Thymus (tissue), 11 donors: ENCODE data around the gene ZNRF2. TPM values are rescaled to one million over a fixed set of nuclear protein-coding genes. Genes with fewer than 3 reads are reported as not detected.
A peak's percentile ranks its signal among the peaks of the same experiment; 100 is the strongest.

Experiments
- DNase-seq, 9 donors: peaks; one replicate each; pipeline ENCODE4 v3.0.0-alpha.2; 2013; ENCODE audit warnings: low spot score in 9 of 9, low read depth in 6 of 9, missing footprints in 1 of 9
- H3K27ac ChIP-seq, 2 donors: one replicate each; pipeline ENCODE4 v1.5.1; 2013; ENCODE audit warnings: control low read depth in 1 of 2, low read depth in 1 of 2, low read length in 1 of 2, mild to moderate bottlenecking in 1 of 2, moderate library complexity in 1 of 2
- H3K27me3 ChIP-seq, 2 donors: one replicate each; pipeline ENCODE4 v1.5.1; 2013; ENCODE audit warnings: low read length in 1 of 2; ENCODE audit not compliant: control insufficient read depth in 2 of 2, insufficient read depth in 1 of 2
- H3K36me3 ChIP-seq, 2 donors: one replicate each; pipeline ENCODE4 v1.5.1; 2013; ENCODE audit warnings: low read length in 1 of 2, mild to moderate bottlenecking in 1 of 2, moderate library complexity in 1 of 2; ENCODE audit not compliant: control insufficient read depth in 2 of 2, insufficient read depth in 2 of 2
- H3K4me1 ChIP-seq, 2 donors: one replicate each; pipeline ENCODE4 v1.5.1; 2013; ENCODE audit warnings: low read length in 2 of 2; ENCODE audit not compliant: control insufficient read depth in 2 of 2, insufficient read depth in 2 of 2
- H3K4me3 ChIP-seq, 2 donors: one replicate each; pipeline ENCODE4 v1.5.1; 2013; ENCODE audit warnings: low read length in 2 of 2, control low read depth in 1 of 2, mild to moderate bottlenecking in 1 of 2
- H3K9me3 ChIP-seq, 2 donors: one replicate each; pipeline ENCODE4 v1.5.1; 2013; ENCODE audit warnings: low read length in 1 of 2, mild to moderate bottlenecking in 1 of 2; ENCODE audit not compliant: control insufficient read depth in 2 of 2, insufficient read depth in 1 of 2
- WGBS: extraction: QIAGEN DNeasy Blood & Tissue Kit; methylation state at CpG from one replicate; pipeline ENCODE4 v1.1.7; 2013; 5-methylcytosine and 5-hydroxymethylcytosine counted together
- polyA plus RNA-seq: library from polyadenylated mRNA; stranded (reverse); fragments of 200-250 nt; gene quantifications from one replicate; pipeline ENCODE4 v1.2.3, GENCODE V29; 2013
- total RNA-seq: library from RNA; stranded (reverse); fragments of 120-200 nt; gene quantifications from one replicate; pipeline ENCODE4 v1.2.4, GENCODE V29; 2013
- donor health status: healthy.

Gene ZNRF2
- total and polyA plus RNA-seq, 2 donors, result 10.5 to 12.8 TPM

- no peak overlapping the region for H3K27ac ChIP-seq
- no peaks in the 10 kb centered on the region for H3K36me3 ChIP-seq
- H3K4me3 ChIP-seq, result no peak overlapping the region
- no peaks in the 10 kb centered on the region for H3K9me3 ChIP-seq
- no peaks in the 10 kb centered on the region for H3K4me1 ChIP-seq
- H3K27me3 ChIP-seq, result no peaks in the 10 kb centered on the region
- DNase-seq, result no peak
- WGBS, result 98% methylated on average over 3 of the region's 3 CpGs
These were observed 105.4 kb downstream of the ZNRF2 start for GRCh38 chr7:30389791-30390190.

GRCh38 chr7:30390736-30391636, 106.6 kb downstream of the ZNRF2 start:
- WGBS, result 97% methylated on average over 8 of the region's 8 CpGs
- H3K27ac ChIP-seq, result no peak overlapping the region
- H3K4me3 ChIP-seq, result no peak overlapping the region

DNA sequence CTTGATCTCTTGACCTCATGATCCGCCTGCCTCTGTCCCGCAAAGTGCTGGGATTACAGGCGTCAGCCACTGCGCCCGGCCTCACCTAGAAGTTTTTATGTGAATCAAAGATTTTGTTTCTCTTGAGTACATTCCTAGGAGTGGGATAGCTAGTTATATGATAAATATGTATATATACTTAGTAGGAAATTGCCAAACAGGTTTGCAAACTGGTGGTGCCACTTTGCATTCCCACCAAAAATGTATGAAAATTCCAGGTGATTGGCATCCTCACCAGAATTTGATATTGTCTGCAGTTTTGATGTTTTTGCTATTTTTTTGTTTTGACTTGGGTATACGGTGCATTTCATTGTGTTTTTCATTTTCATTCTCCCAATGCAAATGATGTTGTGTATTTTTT, 107.4 kb downstream of the ZNRF2 start:
- 99% methylated on average over 6 of the region's 6 CpGs for WGBS

More at GRCh38 chr7:30390736-30391636, 106.6 kb downstream of the ZNRF2 start:
- Histone ChIP-seq H3K27me3 (no peaks in the 10 kb centered on the region), H3K36me3 (no peaks in the 10 kb centered on the region), H3K4me1 (no peaks in the 10 kb centered on the region), H3K9me3 (no peaks in the 10 kb centered on the region)
- DNase-seq, result no peak

DNA sequence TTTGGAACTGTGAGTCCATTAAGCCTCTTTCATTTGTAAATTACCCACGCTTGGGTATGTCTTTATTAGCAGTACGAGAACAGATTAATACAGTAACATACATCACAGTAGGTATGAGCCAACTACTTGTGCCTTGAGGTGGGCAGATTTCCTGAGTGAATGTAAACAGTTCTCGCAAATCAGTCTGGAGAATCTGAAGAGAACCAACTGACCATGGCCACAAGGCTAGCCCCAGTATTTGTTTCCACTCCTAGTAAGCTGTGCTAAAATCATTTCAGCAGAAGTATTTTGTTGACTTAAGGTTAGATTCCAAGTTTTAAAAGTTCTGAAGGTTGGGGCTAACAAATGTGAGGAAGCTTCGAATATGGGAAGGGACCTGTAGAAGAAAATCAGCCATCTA, 111.3 kb downstream of the ZNRF2 start:
- no peaks in the 10 kb centered on the region for H3K4me1 ChIP-seq

More for the DNA sequence above, 107.4 kb downstream of the ZNRF2 start:
- Histone ChIP-seq H3K4me1 (no peaks in the 10 kb centered on the region), H3K9me3 (no peaks in the 10 kb centered on the region), H3K36me3 (no peaks in the 10 kb centered on the region), H3K27ac (no peak overlapping the region), H3K4me3 (no peak overlapping the region), H3K27me3 (no peaks in the 10 kb centered on the region)
- DNase-seq, result no peak

GRCh38 chr7:30396389-30396788, 112.0 kb downstream of the ZNRF2 start:
- Histone ChIP-seq H3K27me3 (no peaks in the 10 kb centered on the region), H3K27ac (no peak overlapping the region), H3K36me3 (no peaks in the 10 kb centered on the region), H3K4me3 (no peak overlapping the region), H3K4me1 (no peaks in the 10 kb centered on the region), H3K9me3 (no peaks in the 10 kb centered on the region)
- 84% methylated on average over 7 of the region's 7 CpGs for WGBS
- peak in 1 of 9 donors; percentile 17 for DNase-seq

More for the DNA sequence above, 111.3 kb downstream of the ZNRF2 start:
- no peak overlapping the region for H3K27ac ChIP-seq
- no peak for DNase-seq
- no peaks in the 10 kb centered on the region for H3K9me3 ChIP-seq
- 98% methylated on average over 4 of the region's 4 CpGs for WGBS
- H3K36me3 ChIP-seq, result no peaks in the 10 kb centered on the region
- H3K27me3 ChIP-seq, result no peaks in the 10 kb centered on the region
- H3K4me3 ChIP-seq, result no peak overlapping the region

- H3K4me3 ChIP-seq, result no peak overlapping the region
- DNase-seq, result no peak
- 94% methylated on average over 3 of the region's 3 CpGs for WGBS
- H3K4me1 ChIP-seq, result no peaks in the 10 kb centered on the region
- no peaks in the 10 kb centered on the region for H3K27me3 ChIP-seq
- H3K36me3 ChIP-seq, result no peaks in the 10 kb centered on the region
- no peaks in the 10 kb centered on the region for H3K9me3 ChIP-seq
- H3K27ac ChIP-seq, result no peak overlapping the region
These were observed 119.1 kb downstream of the ZNRF2 start for GRCh38 chr7:30403477-30403876.

DNA sequence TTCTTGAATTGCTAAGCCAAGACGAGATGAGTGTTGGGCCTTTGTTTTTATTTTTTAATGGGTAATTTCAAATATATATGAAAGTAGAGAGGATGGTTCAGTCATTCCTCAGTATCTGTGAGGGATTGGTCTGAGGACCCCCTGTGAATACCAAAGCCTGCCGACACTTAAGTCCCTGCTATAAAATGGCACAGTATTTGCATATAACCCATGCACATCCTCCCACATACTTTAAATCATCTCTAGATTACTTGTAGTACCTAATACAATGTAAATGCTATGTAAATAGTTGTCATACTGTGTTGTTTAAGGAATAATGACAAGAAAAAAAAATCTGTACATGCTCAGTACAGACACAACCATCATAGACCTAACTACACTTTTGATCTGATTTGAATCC, 120.8 kb downstream of the ZNRF2 start:
- DNase-seq, result no peak
- H3K4me1 ChIP-seq, result no peaks in the 10 kb centered on the region
- H3K27me3 ChIP-seq, result no peaks in the 10 kb centered on the region
- H3K9me3 ChIP-seq, result no peaks in the 10 kb centered on the region
- H3K4me3 ChIP-seq, result no peak overlapping the region
- 96% methylated on average over 2 of the region's 2 CpGs for WGBS
- no peak overlapping the region for H3K27ac ChIP-seq
- H3K36me3 ChIP-seq, result no peaks in the 10 kb centered on the region

- Histone ChIP-seq H3K4me3 (no peak overlapping the region), H3K27me3 (no peaks in the 10 kb centered on the region), H3K27ac (peak overlapping the region in 1 of 2 donors; percentile 58), H3K9me3 (no peaks in the 10 kb centered on the region), H3K36me3 (no peaks in the 10 kb centered on the region), H3K4me1 (no peaks in the 10 kb centered on the region)
- WGBS, result 97% methylated on average over 13 of the region's 13 CpGs
- DNase-seq, result peak in 1 of 9 donors; percentile 13
These were observed 122.4 kb downstream of the ZNRF2 start for GRCh38 chr7:30406664-30407425.

- no peak overlapping the region for H3K4me3 ChIP-seq
- no peaks in the 10 kb centered on the region for H3K36me3 ChIP-seq
- WGBS, result 84% methylated on average over 2 of the region's 2 CpGs
- H3K4me1 ChIP-seq, result no peaks in the 10 kb centered on the region
- H3K27ac ChIP-seq, result no peak overlapping the region
- DNase-seq, result no peak
- H3K9me3 ChIP-seq, result peaks cover 0 to 11% of the 10 kb centered on the region in 2 donors
- no peaks in the 10 kb centered on the region for H3K27me3 ChIP-seq
These were observed 126.8 kb downstream of the ZNRF2 start for GRCh38 chr7:30411173-30411572.
